Measurements from ENCODE around the gene DNASE1L3. TPM values are rescaled to one million over a fixed set of nuclear protein-coding genes. Genes with fewer than 3 reads are reported as not detected.

DNASE1L3 gene
- total and polyA plus RNA-seq, 2 of the 13 experiments (the other 11 are each of a cell fraction or from before 2014, with no cell fraction given) = 0.86 to 1.7 TPM

DNA sequence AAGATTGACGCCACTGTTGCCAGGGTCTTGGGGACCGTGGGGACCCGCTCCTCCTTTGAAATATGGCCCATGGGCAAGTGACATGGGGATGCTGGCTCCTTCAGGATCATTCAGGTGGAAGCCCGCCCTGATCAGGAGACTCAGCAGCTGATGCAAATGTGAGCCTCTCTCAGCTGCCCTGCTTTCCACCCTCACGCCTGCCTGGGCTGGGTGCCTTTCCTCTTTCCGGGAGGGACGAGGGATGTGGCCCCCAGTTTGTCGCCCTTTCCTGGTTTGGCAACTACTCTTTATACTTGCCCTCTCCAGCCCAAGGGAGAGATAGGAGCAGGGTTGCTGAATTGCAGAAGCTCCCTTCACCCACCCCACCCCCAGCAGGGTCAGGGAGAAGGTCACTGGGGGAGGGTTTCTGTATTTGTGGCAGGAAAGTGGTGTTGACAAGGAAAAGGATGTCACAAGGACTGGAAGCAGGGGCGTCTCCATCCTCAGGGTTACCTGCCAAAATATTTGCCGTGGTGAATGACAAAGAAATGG lies 21.8 kb downstream of the DNASE1L3 start (continued):
- no peak for TF ChIP-seq ZFP36L1 (CRISPR knock-in tag; IDR thresholded peaks at IDR 0.05)
- TF ChIP-seq TCF7 (IDR thresholded peaks at IDR 0.05; ENCODE audit: low read depth) = peak; percentile 75
- no peak for TF ChIP-seq RFX5 (IDR thresholded peaks at IDR 0.05; ENCODE audit: low read depth, low read length)
- TF ChIP-seq, protein P1, sequence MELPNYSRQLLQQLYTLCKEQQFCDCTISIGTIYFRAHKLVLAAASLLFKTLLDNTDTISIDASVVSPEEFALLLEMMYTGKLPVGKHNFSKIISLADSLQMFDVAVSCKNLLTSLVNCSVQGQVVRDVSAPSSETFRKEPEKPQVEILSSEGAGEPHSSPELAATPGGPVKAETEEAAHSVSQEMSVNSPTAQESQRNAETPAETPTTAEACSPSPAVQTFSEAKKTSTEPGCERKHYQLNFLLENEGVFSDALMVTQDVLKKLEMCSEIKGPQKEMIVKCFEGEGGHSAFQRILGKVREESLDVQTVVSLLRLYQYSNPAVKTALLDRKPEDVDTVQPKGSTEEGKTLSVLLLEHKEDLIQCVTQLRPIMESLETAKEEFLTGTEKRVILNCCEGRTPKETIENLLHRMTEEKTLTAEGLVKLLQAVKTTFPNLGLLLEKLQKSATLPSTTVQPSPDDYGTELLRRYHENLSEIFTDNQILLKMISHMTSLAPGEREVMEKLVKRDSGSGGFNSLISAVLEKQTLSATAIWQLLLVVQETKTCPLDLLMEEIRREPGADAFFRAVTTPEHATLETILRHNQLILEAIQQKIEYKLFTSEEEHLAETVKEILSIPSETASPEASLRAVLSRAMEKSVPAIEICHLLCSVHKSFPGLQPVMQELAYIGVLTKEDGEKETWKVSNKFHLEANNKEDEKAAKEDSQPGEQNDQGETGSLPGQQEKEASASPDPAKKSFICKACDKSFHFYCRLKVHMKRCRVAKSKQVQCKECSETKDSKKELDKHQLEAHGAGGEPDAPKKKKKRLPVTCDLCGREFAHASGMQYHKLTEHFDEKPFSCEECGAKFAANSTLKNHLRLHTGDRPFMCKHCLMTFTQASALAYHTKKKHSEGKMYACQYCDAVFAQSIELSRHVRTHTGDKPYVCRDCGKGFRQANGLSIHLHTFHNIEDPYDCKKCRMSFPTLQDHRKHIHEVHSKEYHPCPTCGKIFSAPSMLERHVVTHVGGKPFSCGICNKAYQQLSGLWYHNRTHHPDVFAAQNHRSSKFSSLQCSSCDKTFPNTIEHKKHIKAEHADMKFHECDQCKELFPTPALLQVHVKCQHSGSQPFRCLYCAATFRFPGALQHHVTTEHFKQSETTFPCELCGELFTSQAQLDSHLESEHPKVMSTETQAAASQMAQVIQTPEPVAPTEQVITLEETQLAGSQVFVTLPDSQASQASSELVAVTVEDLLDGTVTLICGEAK (IDR thresholded peaks at IDR 0.05) = no peak
- TF ChIP-seq, protein P1 (CRISPR knock-in tag; IDR thresholded peaks at IDR 0.05) = 0 out of 2 replicates have a peak, but pooled peaks have one; percentile 38
- no peak for TF ChIP-seq RBM22 (optimal IDR thresholded peaks at IDR 0.05; ENCODE audit: low read length)
- TF ChIP-seq CREM (IDR thresholded peaks at IDR 0.05) = peak; percentile 78
- no peak for TF ChIP-seq CREM (CRISPR knock-in tag; IDR thresholded peaks at IDR 0.05)
- TF ChIP-seq, protein P2, sequence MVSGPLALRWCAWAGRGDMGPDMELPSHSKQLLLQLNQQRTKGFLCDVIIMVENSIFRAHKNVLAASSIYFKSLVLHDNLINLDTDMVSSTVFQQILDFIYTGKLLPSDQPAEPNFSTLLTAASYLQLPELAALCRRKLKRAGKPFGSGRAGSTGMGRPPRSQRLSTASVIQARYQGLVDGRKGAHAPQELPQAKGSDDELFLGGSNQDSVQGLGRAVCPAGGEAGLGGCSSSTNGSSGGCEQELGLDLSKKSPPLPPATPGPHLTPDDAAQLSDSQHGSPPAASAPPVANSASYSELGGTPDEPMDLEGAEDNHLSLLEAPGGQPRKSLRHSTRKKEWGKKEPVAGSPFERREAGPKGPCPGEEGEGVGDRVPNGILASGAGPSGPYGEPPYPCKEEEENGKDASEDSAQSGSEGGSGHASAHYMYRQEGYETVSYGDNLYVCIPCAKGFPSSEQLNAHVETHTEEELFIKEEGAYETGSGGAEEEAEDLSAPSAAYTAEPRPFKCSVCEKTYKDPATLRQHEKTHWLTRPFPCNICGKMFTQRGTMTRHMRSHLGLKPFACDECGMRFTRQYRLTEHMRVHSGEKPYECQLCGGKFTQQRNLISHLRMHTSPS (CRISPR knock-in tag; IDR thresholded peaks at IDR 0.05; ENCODE audit: low read depth) = peak; percentile 75
- no peak for TF ChIP-seq SOX6 (IDR thresholded peaks at IDR 0.05)
- TF ChIP-seq SOX6 (CRISPR knock-in tag; IDR thresholded peaks at IDR 0.05) = peak; percentile 87
- no peak for TF ChIP-seq ZNF33B (CRISPR knock-in tag; IDR thresholded peaks at IDR 0.05)
- peak; percentile 72; the same call in 1 of the 2 replicates for TF ChIP-seq PITX1 (CRISPR knock-in tag; IDR thresholded peaks at IDR 0.05)
- TF ChIP-seq, protein P3, sequence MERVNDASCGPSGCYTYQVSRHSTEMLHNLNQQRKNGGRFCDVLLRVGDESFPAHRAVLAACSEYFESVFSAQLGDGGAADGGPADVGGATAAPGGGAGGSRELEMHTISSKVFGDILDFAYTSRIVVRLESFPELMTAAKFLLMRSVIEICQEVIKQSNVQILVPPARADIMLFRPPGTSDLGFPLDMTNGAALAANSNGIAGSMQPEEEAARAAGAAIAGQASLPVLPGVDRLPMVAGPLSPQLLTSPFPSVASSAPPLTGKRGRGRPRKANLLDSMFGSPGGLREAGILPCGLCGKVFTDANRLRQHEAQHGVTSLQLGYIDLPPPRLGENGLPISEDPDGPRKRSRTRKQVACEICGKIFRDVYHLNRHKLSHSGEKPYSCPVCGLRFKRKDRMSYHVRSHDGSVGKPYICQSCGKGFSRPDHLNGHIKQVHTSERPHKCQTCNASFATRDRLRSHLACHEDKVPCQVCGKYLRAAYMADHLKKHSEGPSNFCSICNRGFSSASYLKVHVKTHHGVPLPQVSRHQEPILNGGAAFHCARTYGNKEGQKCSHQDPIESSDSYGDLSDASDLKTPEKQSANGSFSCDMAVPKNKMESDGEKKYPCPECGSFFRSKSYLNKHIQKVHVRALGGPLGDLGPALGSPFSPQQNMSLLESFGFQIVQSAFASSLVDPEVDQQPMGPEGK (CRISPR knock-in tag; IDR thresholded peaks at IDR 0.05) = peak; percentile 93
- peak; percentile 39; the same call in 1 of the 2 replicates for TF ChIP-seq SNAPC2 (CRISPR knock-in tag; IDR thresholded peaks at IDR 0.05)
- TF ChIP-seq ZBTB38 (CRISPR knock-in tag; IDR thresholded peaks at IDR 0.05) = 0 out of 2 replicates have a peak, but pooled peaks have one; percentile 62
- no peak for TF ChIP-seq SP1 (IDR thresholded peaks at IDR 0.05)
- TF ChIP-seq SP1 (CRISPR knock-in tag; IDR thresholded peaks at IDR 0.05) = 0 out of 2 replicates have a peak, but pooled peaks have one; percentile 13
- peak; percentile 23; the same call in 1 of the 2 replicates for TF ChIP-seq TGIF2 (CRISPR knock-in tag; IDR thresholded peaks at IDR 0.05)
